D341Med (cell line): ENCODE data around the gene PAGE2B.
"Not testable (repeated sequence)": the region's sequence is repeated elsewhere in the genome, so short reads cannot be mapped to it uniquely, and the experiment has no call there.

Source experiments
- DNase-seq: peaks from one replicate; pipeline ENCODE4 v3.0.0; 2012; ENCODE audit warnings: low spot score

The PAGE2B gene, protein sequence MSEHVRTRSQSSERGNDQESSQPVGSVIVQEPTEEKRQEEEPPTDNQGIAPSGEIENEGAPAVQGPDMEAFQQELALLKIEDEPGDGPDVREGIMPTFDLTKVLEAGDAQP

DNA sequence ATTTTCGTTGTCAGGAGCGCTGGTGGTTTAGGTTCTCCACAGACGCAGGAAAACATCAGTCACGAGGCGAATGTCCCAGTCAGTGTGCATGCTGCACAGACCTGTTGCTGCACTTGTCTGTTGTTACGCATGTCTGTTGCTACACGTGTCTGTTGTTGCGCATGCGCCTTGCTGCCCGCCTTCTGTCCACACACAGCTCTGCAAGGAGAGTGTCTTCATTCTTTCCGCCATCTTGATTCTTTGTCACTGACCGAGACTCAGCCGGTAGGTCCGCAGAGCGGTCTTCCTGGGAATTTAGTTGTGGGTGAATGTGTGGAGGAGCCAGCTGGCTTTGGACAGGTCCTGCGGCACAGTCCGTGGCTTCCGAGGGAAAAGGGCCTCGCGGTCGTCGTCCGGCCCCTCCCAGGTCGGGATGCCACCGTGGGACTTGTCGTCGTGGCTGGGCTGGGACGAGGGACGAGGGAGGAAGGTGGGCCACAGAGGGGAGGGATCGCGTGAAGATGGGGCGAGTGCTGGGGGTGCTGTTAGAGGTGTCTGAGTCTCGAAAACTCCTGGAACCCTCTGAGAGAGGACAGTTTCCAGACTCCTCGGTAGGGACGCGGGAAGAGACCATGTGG lies at the start of gene PAGE2B:
Gene PAGE2B (plus strand): TSS at position 180 of the 617 bp plus-strand sequence. CDS start 1,012 bp downstream, outside the sequence.
- DNase-seq: no peak

DNA sequence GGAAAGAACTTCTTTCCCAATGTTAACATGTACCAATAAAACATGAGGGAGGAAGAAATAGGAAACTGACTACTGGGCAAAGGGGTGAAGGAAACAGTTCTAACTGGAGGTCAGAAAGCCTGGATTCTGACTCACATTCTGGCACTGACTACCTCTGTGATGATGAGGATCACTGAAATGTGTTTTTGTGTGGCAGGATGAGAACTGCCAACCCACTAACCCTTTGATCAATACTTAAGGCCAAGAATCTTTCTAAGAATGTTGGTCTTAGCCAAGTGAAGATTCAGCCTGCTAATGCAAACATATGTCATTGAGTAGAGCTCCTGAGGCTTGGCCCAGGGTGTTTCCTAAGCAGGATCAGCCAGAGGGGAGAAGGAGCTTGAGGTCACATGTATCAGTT lies 48.7 kb upstream of the PAGE2B start:
- DNase-seq: no peak

DNA sequence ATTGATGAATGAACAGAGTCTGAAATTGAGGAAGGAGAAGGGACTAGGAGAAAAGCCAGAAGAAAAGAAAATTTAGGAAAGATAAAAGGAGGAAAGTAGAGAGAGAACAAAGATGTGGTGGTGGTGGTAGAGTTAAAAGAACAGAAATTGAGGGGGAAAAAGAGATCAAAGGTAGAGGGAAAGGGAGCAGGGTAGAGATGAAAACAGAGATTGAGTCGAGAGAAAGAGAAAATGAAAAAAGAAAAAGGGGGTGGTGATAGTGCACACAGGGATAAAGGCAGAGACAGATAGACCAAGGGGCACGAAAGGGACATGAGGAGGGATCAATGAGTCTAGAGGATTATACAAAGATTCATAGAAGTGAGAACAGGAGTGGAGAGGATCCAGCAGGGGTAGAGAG lies 48.0 kb upstream of the PAGE2B start:
- no peak for DNase-seq

DNA sequence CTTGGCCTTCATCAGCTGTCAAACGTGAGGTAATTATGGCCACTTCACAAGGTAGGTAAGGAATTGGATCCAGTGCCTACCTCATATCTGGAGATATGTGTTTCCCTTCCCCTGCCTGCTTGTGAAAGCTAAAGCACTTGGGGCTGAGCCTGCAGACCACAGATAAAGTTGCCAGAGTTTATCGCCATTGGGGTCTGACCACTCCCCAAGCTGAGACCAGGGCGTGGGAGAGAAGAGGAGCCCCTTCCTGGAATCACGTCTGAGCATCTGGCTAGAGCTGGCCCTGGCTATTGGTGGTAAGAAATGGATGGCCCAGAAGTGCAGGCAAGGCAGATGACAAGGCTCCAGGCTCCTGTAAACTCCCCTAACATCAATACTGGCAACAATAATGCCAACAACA lies 46.8 kb upstream of the PAGE2B start:
- no peak for DNase-seq

DNA sequence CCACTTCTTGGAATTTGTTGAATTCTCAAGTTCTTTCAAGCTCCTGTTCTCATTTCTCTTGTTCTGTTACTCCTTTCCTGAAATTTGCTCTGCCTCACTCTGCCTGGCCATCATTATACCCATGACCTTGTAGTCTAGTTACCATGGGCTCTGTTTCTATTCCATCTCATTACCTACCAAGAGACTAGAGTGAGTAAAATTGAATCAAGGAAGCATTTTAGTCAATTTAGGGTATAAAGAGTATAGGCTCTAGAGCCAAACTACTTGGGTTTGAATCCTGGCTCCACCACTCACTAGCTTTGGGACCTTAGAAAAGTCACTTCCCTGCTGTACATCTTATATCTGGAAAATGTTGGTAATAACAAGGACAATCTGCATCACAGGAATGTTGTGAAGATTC lies 46.2 kb upstream of the PAGE2B start:
- no peak for DNase-seq

DNA sequence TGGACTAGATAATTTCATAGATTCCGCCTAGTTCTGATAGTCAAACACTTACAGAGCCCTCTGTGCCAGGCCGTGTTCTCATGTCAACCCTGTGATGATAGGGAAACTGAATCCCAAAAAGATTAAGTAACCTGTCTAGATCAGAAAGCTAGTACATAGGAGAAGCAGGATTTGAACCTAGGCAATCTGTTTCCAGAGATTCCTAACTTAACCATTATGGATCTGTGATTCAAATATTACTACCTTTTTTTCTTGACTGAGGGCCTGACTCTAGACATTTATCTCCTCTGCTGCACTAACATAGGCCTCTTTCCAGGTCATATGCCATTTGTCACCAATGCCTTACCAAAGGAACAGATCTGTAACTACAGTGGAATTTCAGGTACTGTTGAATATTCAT lies 45.5 kb upstream of the PAGE2B start:
- no peak for DNase-seq

DNA sequence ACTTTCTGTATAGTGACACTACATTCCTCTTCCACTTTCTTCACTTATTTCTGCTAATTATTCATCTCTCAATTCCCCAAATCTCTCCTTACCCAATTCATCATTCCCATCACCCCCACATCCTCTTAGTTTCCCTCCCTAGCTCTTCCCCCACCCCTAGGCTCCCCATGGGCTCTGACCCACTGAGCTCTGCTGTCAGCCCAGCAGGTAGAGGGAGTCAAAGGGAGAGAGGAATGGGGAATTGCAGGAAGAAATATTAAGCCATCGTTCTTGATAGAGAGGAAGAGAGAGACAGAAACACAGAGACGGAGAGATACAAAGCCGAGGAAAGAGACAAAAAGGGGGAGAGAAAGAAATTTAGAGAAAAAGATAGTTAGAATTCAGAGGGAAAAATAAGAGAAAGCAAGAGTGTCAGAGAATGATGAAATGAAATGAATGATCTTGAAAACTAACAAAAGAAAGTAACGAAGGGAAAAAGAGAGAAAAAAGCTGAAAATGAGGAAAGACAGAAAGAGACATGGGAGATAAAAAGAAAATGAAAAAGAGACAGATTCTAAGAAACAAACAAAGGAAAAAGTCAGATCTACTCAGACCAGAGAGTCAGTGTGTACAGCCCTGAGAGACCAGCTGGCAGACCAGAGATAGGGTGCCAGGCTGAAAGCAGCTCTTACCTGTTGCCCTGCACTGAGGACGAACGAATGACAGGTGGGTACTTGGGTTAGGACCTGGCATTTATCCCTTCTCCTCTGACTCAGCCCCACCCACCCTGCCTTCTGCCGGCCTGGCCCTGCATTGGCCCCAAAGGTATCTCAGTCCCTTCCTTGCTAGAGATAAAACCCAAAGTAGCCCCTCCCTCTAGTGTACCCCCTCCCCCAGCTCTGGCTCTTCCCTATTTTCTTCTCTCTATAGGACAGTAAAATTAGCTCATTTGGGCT lies 44.3 kb upstream of the PAGE2B start, which contains the start of gene ALAS2:
Gene ALAS2 (minus strand): TSS at position 707 of the 935 bp plus-strand sequence. CDS start 4,977 bp downstream, outside the sequence.
- DNase-seq: no peak

DNA sequence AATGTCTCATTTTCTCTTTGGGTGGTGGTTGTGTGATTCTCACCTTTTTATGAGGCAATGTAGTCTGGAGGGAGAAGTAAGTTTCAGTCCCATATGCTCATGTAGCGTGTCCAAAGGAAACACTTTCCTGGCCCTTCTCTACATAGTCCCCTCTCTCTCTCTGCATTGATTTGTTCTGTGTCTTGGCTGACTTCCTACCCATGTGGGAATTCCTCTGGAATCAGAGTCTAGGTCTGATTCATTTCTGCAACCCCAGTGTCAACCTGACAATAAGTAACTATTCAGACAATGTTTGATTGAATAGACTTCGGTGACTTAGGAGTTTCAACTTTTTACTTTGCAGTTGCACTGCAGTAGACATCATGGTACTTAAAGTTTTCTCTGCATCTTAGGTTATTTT lies 41.4 kb upstream of the PAGE2B start:
- no peak for DNase-seq

DNA sequence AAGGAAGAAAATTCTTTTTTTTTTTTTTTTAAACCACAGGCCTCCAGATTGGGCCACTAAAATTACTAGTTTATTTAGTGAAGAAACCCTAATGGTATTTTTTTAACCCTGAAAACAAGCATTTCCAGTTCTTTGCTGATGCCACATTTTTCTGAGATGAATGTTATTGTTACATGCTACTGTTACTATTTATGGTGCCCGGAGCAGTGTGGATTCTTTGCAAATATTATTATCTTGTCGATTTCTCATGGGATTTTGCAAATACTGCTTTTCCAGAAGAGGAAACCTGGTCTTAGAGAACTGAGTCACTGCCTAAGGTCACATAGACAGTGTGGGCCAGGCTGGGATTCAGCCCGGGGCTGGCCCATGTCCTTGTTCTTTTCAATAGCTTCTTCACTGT lies 35.4 kb upstream of the PAGE2B start:
- DNase-seq: no peak

DNA sequence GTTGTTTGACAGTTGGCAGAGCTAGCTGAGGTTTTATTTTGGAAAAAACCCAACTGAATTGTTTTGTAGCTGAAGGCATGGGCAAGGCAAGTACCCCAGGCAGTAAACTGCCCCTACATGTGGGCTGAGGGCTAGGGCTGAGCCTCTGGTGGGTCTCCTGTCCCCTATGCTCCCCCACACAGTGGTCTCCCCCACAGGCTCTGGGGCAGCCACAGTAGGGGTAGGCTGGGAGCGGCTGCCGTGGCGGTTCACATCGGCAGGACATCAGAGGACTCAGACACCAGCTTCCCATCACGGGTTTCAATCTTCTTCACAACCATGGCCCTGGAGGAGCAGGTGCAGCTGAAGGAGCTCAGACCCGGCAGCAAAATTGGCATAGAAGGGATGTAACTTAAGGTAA lies 33.3 kb upstream of the PAGE2B start:
- no peak for DNase-seq

DNA sequence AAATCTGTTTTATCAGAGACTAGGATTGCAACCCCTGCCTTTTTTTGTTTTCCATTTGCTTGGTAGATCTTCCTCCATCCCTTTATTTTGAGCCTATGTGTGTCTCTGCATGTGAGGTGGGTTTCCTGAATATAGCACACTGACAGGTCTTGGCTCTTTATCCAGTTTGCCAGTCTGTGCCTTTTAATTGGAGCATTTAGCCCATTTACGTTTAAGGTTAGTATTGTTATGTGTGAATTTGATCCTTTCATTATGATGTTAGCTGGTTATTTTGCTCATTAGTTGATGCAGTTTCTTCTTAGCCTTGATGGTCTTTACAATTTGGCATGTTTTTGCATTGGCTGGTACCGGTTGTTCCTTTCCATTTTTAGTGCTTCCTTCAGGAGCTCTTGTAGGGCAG lies 24.2 kb upstream of the PAGE2B start:
- not testable (repeated sequence) for DNase-seq

DNA sequence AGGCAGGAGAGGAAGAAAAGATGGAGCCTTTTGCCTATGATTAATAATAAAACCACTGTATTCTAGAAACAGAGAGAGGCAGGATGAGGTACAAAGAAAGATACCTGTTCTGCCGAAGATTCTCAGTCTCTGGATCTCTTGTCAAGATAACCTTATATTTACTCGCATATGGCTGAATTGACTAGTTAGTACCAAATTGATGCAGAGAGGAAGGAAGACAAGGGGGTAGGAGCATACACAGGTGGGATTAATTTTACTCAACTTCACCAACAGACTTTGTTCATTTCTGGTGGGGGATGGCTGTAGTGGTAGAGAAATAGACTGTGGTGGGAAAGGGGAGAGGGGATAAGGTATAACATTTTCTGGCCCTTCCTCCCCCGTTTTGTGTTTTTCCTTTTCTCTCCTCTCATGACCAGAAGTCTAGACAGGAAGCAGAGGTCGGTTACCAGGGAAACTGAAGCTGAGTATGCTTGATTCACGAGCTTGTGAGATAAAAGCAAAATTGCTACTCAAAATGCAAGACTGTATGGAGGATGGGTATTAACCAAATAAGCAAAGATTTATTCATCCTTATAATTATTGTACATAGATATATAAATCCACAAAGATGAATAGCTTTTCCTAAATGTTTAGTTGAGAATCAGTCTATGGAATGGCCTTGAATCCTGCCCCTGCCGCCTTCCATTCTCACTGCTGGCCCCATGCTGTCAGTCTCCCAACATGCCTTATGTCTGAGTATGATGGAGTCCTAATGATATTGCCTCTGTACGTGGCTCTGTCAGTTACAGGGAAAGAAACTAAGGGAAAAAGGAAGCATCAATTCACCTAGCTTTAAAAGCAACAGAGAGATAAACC lies 17.8 kb upstream of the PAGE2B start:
- no peak for DNase-seq

DNA sequence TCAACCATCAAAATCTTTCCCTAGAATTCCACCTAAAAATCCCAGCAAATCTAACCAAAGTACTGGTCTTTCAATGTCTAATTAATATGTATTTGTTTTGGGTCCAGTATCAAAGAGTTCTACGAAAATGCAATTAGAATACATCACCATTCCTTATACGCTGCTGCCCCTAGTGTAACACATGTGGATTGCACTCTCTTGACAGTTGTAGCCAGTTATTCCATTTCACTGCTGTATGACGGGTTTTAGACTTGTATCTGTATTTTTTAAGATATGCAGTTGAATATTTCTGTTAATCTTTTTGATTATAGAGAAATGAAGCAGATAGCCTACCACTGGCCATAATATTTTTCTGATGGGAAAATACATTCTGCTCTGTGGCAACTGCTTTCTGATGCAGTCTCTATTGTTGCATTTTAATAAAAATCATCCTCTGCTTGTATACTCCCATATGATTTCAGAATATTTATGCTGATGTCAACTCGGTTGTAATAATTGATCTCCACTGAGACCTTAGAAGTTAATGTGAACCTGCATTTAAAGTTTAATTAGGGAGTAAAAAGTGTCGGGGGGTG lies 17.1 kb upstream of the PAGE2B start:
- DNase-seq: peak; percentile 30

DNA sequence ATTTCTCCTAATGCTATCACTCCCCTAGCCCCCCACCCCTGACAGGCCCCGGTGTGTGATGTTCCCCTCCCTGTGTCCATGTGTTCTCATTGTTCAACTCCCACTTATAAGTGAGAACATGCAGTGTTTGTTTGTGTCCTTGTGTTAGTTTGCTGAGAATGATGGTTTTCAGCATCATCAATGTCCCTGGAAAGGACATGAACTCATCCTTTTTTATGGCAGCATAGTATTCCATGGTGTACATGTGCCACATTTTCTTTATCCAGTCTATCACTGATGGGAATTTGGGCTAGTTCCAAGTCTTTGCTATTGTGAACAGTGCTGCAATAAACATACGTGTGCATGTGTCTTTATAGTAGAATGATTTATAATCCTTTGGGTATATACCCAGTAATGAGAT lies 7.7 kb upstream of the PAGE2B start:
- DNase-seq: not testable (repeated sequence)

DNA sequence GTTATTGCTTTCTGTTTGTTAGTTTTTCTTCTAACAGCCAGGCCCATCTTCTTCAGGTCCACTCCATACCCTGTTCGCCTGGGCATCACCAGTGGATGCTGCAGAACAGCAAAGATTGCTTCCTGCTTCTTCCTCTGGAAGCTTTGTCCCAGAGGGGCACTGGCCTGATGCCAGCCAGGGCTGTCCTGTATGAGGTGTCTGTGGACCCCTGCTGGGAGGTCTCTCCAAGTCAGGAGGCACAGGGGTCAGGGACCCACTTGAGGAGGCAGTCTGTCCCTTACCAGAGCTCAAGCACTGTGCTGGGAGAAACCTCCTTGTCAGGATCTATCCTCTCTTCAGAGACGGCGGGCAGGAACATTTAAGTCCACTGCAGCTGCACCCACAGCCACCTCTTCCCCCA lies 2.5 kb upstream of the PAGE2B start:
- DNase-seq: no peak

DNA sequence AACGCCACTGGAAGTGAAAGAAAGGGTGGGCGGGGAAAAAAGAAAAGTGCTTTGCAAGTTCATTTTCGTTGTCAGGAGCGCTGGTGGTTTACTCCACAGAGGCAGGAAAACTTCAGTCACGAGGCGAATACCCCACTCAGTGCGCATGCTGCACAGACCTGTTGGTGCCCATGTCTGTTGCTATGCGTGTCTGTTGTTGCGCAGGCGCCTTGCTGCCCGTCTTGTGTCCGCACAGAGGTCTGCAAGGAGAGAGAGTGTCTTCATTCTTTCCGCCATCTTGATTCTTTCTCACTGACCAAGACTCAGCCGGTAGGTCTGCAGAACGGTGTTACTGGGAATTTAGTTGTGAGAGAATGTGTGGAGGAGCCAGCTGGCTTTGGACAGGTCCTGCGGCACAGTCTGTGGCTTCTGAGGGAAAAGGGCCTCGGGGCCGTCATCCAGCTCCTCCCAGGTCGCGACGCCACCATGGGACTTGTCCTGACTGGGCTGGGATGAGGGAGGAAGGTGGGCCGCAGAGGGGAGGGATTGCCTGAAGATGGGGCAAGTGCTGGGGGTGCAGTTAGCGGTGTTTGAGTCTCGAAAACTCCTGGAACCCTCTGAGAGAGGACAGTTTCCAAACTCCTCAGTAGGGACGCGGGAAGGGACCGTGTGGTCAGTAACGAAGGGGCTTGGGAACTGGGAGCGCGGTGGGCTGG lies 14.1 kb downstream of the PAGE2B start, which contains the start of gene PAGE2:
Gene PAGE2 (plus strand): TSS at position 224 of the 695 bp plus-strand sequence. CDS start 1,003 bp downstream, outside the sequence.
- DNase-seq: no peak

DNA sequence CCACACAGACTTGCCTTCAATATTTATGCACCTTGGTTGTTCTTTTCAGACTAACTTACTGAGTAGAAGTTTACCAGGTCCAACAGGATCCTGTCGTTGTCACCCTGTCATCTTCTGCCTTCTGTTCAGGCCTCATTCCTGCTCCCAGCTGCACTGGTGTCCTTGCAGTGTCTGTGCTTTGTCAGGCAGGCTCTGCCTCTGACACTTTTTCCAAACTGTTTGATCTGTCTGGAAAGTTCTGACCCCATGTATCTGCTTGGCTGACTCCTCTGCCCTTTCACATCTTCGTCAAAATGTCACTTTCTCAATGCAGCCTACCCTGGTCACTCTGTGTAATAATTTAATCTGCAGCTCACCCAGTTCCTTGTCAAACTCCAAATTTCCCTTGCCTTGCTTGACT lies 23.9 kb downstream of the PAGE2B start:
- no peak for DNase-seq

DNA sequence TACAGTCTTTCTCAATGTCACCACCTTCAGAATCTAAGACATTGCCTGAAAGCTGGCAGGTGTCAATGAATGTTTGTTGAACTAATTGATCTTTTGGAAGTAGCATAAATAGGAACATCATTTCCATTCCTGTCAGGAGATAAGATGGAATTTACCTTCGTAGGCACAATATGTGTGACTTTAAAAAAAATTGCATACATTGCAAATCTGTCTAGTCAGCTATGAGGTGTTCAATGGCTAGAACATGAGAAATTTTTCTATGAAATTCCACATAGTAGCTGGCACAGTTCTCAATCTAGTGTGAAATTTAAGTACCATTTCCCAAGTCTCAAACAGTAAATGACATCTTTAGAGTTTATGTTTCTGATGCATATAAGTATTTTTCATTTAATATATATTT lies 24.3 kb downstream of the PAGE2B start:
- DNase-seq: no peak

DNA sequence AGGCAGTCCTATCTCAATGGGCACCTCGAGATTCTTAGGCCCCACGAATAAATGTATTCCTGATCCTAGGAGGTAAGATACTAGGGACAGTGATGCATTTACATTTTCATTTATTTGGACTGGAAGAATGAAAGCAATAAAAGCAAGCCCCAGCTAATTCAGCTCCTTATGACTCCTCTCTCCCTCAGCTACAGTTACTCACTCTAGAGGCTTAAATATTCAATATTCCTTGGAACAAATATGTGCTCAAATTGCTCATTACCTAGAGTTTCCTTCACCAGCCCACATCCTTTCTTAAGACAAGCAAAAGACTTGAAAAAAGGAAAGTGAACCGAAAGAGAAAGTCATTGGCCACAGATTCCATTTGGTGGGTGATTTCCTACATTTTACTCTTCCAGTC lies 27.9 kb downstream of the PAGE2B start:
- no peak for DNase-seq

DNA sequence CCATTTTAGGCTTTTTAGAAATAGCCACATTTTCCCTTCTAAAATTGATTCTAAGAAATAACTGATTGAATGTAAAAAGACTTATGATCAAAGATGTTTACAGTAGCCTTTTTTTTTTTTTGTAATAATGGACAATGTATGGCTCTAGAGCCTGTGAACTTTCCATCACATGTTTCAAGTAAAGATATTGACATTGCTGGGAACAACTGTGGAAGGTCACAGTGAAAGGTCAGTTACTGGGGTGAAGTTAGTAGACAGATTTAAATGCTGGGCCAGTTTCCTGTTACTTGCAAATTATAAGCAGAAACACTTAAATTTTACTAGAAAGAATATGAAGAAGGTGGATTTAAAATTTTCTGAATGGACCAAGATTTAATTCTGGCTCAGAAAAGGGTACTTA lies 32.4 kb downstream of the PAGE2B start:
- DNase-seq: no peak

DNA sequence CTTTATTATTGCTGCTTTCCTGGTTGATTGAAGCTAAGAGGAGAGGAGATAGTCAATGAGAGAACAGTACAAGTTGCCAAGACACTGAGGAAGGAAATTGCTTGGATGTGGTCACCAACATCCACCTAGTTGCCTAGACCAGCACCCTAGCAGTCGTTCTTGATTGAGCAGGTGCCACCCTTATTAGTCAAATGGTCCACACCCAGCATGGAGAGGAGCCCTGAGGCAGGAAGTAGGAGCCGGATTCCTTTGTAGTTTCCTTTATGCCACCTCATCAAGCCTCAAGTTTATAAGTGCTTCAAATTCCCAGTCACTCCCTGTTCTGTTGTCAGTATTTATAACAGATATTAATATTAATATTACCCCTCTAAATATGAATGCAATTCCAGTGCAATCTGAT lies 33.1 kb downstream of the PAGE2B start:
- DNase-seq: no peak
